ENCODE results near the gene KIF16B.

KIF16B gene

GRCh38 chr20:16244892-16245291 is 328.4 kb downstream of the KIF16B start:
- H3K4ac ChIP-seq (ENCODE audit: low read depth in 1 of 2, low read length in 2 of 2) = no peak overlapping the region
- no peak overlapping the region for H3K23ac ChIP-seq (ENCODE audit: low read length in 2 of 2)
- no peak overlapping the region for H2BK12ac ChIP-seq (ENCODE audit: low read length in 2 of 2)
- H3K4me3 ChIP-seq (ENCODE audit: insufficient read depth in 1 of 2, low read depth in 1 of 2, low read length in 2 of 2) = no peak overlapping the region
- H4K91ac ChIP-seq (ENCODE audit: low read length) = no peak overlapping the region
- H3K27ac ChIP-seq (ENCODE audit: low read length, poor library complexity, severe bottlenecking) = no peak overlapping the region
- H3K27me3 ChIP-seq (ENCODE audit: control insufficient read depth in 1 of 2, insufficient read depth in 1 of 2, low read length in 2 of 2) = peaks cover 0 to 3% of the 10 kb centered on the region in 2 experiments
- H3K4me2 ChIP-seq (ENCODE audit: low read length, poor library complexity, severe bottlenecking) = no peak overlapping the region
- no peaks in the 10 kb centered on the region for H3K36me3 ChIP-seq (ENCODE audit: control insufficient read depth in 1 of 2, insufficient read depth in 2 of 2, low read depth in 1 of 2, low read length in 2 of 2)
- H3K4me1 ChIP-seq (ENCODE audit: control insufficient read depth, insufficient read depth, low read depth, low read length) = no peaks in the 10 kb centered on the region
- H2BK120ac ChIP-seq (ENCODE audit: low read depth, low read length) = no peak overlapping the region
- no peak overlapping the region for H2BK15ac ChIP-seq (ENCODE audit: low read depth, poor library complexity, severe bottlenecking)
- H2BK5ac ChIP-seq (ENCODE audit: low read depth, low read length, poor library complexity, severe bottlenecking) = no peak overlapping the region
- H3K18ac ChIP-seq (ENCODE audit: low read depth in 1 of 2, low read length in 2 of 2) = no peak overlapping the region
- no peak overlapping the region for H2AFZ ChIP-seq (ENCODE audit: low read depth, low read length)
- WGBS = 92% methylated on average over 4 of the region's 5 CpGs
- peaks cover 7% of the 10 kb centered on the region for H3K9me3 ChIP-seq (ENCODE audit: control insufficient read depth, low read length)
- no peak for DNase-seq
- no peak overlapping the region for H3K14ac ChIP-seq (ENCODE audit: low read length in 2 of 2)
- no peaks in the 10 kb centered on the region for H3K79me1 ChIP-seq (replicated peaks; ENCODE audit: low read length, poor library complexity, severe bottlenecking)
- no peak overlapping the region for H2AK5ac ChIP-seq (ENCODE audit: low read length, severe bottlenecking)
- H3K9ac ChIP-seq (ENCODE audit: low read length) = no peak overlapping the region
- H4K8ac ChIP-seq (ENCODE audit: low read length) = no peak overlapping the region

GRCh38 chr20:16243470-16243869 is 329.8 kb downstream of the KIF16B start:
- peaks cover 8% of the 10 kb centered on the region for H3K9me3 ChIP-seq (ENCODE audit: control insufficient read depth, low read length)
- H3K9ac ChIP-seq (ENCODE audit: low read length) = no peak overlapping the region
- H2AFZ ChIP-seq (ENCODE audit: low read depth, low read length) = no peak overlapping the region
- 77% methylated on average over 4 of the region's 4 CpGs for WGBS
- no peaks in the 10 kb centered on the region for H3K36me3 ChIP-seq (ENCODE audit: control insufficient read depth in 1 of 2, insufficient read depth in 2 of 2, low read depth in 1 of 2, low read length in 2 of 2)
- no peak overlapping the region for H4K8ac ChIP-seq (ENCODE audit: low read length)
- no peak overlapping the region for H2BK120ac ChIP-seq (ENCODE audit: low read depth, low read length)
- no peak overlapping the region for H3K14ac ChIP-seq (ENCODE audit: low read length in 2 of 2)
- H3K4me2 ChIP-seq (ENCODE audit: low read length, poor library complexity, severe bottlenecking) = no peak overlapping the region
- H2AK5ac ChIP-seq (ENCODE audit: low read length, severe bottlenecking) = no peak overlapping the region
- H2BK15ac ChIP-seq (ENCODE audit: low read depth, poor library complexity, severe bottlenecking) = no peak overlapping the region
- H3K4ac ChIP-seq (ENCODE audit: low read depth in 1 of 2, low read length in 2 of 2) = no peak overlapping the region
- DNase-seq = no peak
- no peak overlapping the region for H3K23ac ChIP-seq (ENCODE audit: low read length in 2 of 2)
- H3K4me3 ChIP-seq (ENCODE audit: insufficient read depth in 1 of 2, low read depth in 1 of 2, low read length in 2 of 2) = peak overlapping the region in 1 of 2 experiments; percentile 60
- H4K91ac ChIP-seq (ENCODE audit: low read length) = no peak overlapping the region
- no peaks in the 10 kb centered on the region for H3K79me1 ChIP-seq (replicated peaks; ENCODE audit: low read length, poor library complexity, severe bottlenecking)
- H3K4me1 ChIP-seq (ENCODE audit: control insufficient read depth, insufficient read depth, low read depth, low read length) = no peaks in the 10 kb centered on the region
- H3K18ac ChIP-seq (ENCODE audit: low read depth in 1 of 2, low read length in 2 of 2) = no peak overlapping the region
- no peak overlapping the region for H2BK5ac ChIP-seq (ENCODE audit: low read depth, low read length, poor library complexity, severe bottlenecking)
- H3K27me3 ChIP-seq (ENCODE audit: control insufficient read depth in 1 of 2, insufficient read depth in 1 of 2, low read length in 2 of 2) = peaks cover 0 to 3% of the 10 kb centered on the region in 2 experiments
- no peak overlapping the region for H2BK12ac ChIP-seq (ENCODE audit: low read length in 2 of 2)
- no peak overlapping the region for H3K27ac ChIP-seq (ENCODE audit: low read length, poor library complexity, severe bottlenecking)

- H4K8ac ChIP-seq (ENCODE audit: low read length) = no peak overlapping the region
- H3K4me2 ChIP-seq (ENCODE audit: low read length, poor library complexity, severe bottlenecking) = no peak overlapping the region
- no peak overlapping the region for H3K14ac ChIP-seq (ENCODE audit: low read length in 2 of 2)
- H3K4me3 ChIP-seq (ENCODE audit: insufficient read depth in 1 of 2, low read depth in 1 of 2, low read length in 2 of 2) = no peak overlapping the region
- H3K27ac ChIP-seq (ENCODE audit: low read length, poor library complexity, severe bottlenecking) = no peak overlapping the region
- H3K23ac ChIP-seq (ENCODE audit: low read length in 2 of 2) = no peak overlapping the region
- no peaks in the 10 kb centered on the region for H3K79me1 ChIP-seq (replicated peaks; ENCODE audit: low read length, poor library complexity, severe bottlenecking)
- no peak overlapping the region for H2BK5ac ChIP-seq (ENCODE audit: low read depth, low read length, poor library complexity, severe bottlenecking)
- no peaks in the 10 kb centered on the region for H3K27me3 ChIP-seq (ENCODE audit: control insufficient read depth in 1 of 2, insufficient read depth in 1 of 2, low read length in 2 of 2)
- H2BK120ac ChIP-seq (ENCODE audit: low read depth, low read length) = no peak overlapping the region
- H3K9me3 ChIP-seq (ENCODE audit: control insufficient read depth, low read length) = peaks cover 16% of the 10 kb centered on the region
- no peak overlapping the region for H2AK5ac ChIP-seq (ENCODE audit: low read length, severe bottlenecking)
- H2BK15ac ChIP-seq (ENCODE audit: low read depth, poor library complexity, severe bottlenecking) = no peak overlapping the region
- H2AFZ ChIP-seq (ENCODE audit: low read depth, low read length) = no peak overlapping the region
- no peaks in the 10 kb centered on the region for H3K36me3 ChIP-seq (ENCODE audit: control insufficient read depth in 1 of 2, insufficient read depth in 2 of 2, low read depth in 1 of 2, low read length in 2 of 2)
- H4K91ac ChIP-seq (ENCODE audit: low read length) = no peak overlapping the region
- H3K4me1 ChIP-seq (ENCODE audit: control insufficient read depth, insufficient read depth, low read depth, low read length) = no peaks in the 10 kb centered on the region
- H3K18ac ChIP-seq (ENCODE audit: low read depth in 1 of 2, low read length in 2 of 2) = no peak overlapping the region
- H3K9ac ChIP-seq (ENCODE audit: low read length) = no peak overlapping the region
- no peak overlapping the region for H2BK12ac ChIP-seq (ENCODE audit: low read length in 2 of 2)
- no peak for DNase-seq
- no peak overlapping the region for H3K4ac ChIP-seq (ENCODE audit: low read depth in 1 of 2, low read length in 2 of 2)
Measured at GRCh38 chr20:16241911-16242310, 331.3 kb downstream of the KIF16B start.

GRCh38 chr20:16240355-16240754 is 332.9 kb downstream of the KIF16B start:
- DNase-seq = no peak
- Histone ChIP-seq H2AK5ac (ENCODE audit: low read length, severe bottlenecking) (no peak overlapping the region), H3K4me1 (ENCODE audit: control insufficient read depth, insufficient read depth, low read depth, low read length) (no peaks in the 10 kb centered on the region), H3K4me2 (ENCODE audit: low read length, poor library complexity, severe bottlenecking) (no peak overlapping the region), H3K9ac (ENCODE audit: low read length) (no peak overlapping the region), H2AFZ (ENCODE audit: low read depth, low read length) (no peak overlapping the region), H3K23ac (ENCODE audit: low read length in 2 of 2) (no peak overlapping the region), H3K27me3 (ENCODE audit: control insufficient read depth in 1 of 2, insufficient read depth in 1 of 2, low read length in 2 of 2) (no peaks in the 10 kb centered on the region), H4K8ac (ENCODE audit: low read length) (no peak overlapping the region), H2BK12ac (ENCODE audit: low read length in 2 of 2) (no peak overlapping the region), H3K18ac (ENCODE audit: low read depth in 1 of 2, low read length in 2 of 2) (no peak overlapping the region), H2BK5ac (ENCODE audit: low read depth, low read length, poor library complexity, severe bottlenecking) (no peak overlapping the region), H3K36me3 (ENCODE audit: control insufficient read depth in 1 of 2, insufficient read depth in 2 of 2, low read depth in 1 of 2, low read length in 2 of 2) (no peaks in the 10 kb centered on the region), H3K14ac (ENCODE audit: low read length in 2 of 2) (no peak overlapping the region), H3K4me3 (ENCODE audit: insufficient read depth in 1 of 2, low read depth in 1 of 2, low read length in 2 of 2) (no peak overlapping the region), H4K91ac (ENCODE audit: low read length) (no peak overlapping the region), H3K79me1 (replicated peaks; ENCODE audit: low read length, poor library complexity, severe bottlenecking) (no peaks in the 10 kb centered on the region), H3K4ac (ENCODE audit: low read depth in 1 of 2, low read length in 2 of 2) (no peak overlapping the region), H3K27ac (ENCODE audit: low read length, poor library complexity, severe bottlenecking) (no peak overlapping the region), H3K9me3 (ENCODE audit: control insufficient read depth, low read length) (peaks cover 16% of the 10 kb centered on the region), H2BK120ac (ENCODE audit: low read depth, low read length) (no peak overlapping the region), H2BK15ac (ENCODE audit: low read depth, poor library complexity, severe bottlenecking) (no peak overlapping the region)

Measured in mesenchymal stem cell (in vitro differentiated cells and primary cell).